ENCODE data around the gene NENF.
A peak's percentile ranks its signal among the peaks of the same experiment; 100 is the strongest.
"Not testable (repeated sequence)": the region's sequence is repeated elsewhere in the genome, so short reads cannot be mapped to it uniquely, and the experiment has no call there.

Gene NENF

DNA sequence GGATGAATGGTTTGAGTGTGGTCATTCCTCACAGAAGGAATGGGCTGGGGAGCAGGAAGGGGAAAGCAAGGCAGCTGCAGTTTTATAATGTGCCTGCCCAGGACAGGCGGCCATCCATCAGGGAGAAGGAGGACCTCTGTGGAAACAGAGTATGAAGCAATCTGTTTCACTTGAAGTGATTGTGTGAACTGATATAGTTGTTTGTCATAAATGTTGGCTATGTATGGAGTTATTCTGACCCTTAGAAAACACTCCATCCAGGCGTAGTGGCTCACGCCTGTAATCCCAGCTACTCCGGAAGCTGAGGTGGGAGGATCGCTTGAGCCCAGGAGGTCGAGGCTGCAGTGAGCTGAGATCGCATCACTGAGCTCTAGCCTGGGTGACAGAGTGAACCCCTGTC is 46.5 kb downstream of the NENF start:
- FAIRE-seq, result no peak
- no peak for DNase-seq (ENCODE audit: low spot score)

DNA sequence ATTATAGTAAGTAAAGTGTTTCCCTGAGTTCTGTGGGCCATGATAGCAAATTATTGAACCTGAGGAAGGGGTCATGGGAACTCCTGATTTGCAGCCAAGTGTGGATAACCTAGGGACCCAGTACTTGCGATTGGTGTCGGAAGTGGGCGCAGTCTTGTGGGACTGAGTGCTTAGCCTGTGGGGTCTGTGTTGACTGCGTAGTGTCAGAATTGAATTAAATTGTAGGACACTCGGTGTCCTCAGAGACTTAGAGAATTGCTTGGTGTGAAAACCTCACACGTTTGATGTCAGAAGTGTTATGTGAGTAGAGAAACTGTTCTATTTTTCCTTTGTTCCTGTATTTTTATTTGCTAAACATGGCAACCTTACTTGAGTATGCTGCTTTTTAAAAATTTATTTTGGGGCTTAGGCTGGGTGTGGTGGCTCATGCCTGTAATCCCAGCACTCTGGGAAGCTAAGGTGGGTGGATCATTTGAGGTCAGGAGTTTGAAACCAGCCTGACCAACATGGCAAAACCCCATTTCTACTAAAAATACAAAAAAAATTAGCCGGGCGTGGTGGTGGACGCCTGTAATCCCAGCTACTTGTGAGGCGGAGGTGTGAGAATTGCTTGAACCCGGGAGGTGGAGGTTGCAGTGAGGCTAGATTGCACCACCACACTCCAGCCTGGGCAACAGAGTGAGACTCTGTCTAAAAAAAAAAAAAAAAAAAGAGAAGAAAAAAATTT is 48.2 kb downstream of the NENF start:
- FAIRE-seq, result not testable (repeated sequence)

DNA sequence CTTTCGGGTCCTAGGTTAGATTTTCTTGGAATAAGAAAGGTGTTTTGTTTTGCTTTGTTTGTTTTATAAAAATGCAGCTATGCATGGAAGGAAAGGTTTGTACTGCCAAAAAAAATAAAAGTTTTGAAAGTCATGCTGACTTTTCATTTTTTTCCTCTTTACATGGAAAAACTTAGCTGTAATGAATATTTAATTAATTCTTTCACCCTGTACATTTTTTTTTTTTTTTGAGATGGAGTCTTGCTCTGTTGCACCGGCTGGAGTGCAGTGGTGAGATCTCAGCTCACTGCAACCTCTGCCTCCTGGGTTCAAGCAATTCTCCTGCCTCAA is 48.7 kb downstream of the NENF start:
- FAIRE-seq (no peak), DNase-seq (ENCODE audit: low spot score) (no peak)

More for the DNA sequence above, 48.2 kb downstream of the NENF start:
- not testable (repeated sequence) for DNase-seq (ENCODE audit: low spot score)

DNA sequence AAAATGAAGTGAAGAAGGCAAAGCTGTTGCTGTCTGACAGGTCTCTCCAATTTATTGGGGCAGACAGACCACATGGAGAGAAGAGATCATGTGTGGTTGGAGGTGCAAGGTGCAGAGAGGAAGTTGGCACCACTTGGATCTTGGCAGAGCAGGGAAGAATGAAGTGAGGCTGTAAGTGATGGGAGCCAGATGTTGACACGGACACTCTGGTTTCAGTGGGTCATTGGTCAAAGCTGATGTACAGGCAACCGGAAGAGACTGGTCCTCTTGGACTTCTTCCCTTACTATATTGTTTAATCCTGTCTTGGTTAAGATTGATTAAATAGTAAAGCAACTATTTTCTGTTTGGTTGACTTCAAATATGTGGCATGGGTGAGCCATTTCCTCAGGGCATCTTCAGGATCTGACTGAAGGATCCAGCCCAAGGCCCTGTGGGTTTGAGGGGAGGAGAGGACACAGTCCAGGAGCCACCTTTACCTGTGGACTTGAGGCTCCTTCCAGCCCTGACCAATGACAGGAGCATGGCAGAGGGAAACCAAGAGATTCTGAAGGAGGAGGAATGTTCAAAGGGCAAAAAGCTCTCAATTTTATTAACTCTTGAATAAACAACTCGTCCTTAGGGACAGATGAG is 49.4 kb downstream of the NENF start:
- FAIRE-seq (no peak), DNase-seq (ENCODE audit: low spot score) (peak; percentile 8)

DNA sequence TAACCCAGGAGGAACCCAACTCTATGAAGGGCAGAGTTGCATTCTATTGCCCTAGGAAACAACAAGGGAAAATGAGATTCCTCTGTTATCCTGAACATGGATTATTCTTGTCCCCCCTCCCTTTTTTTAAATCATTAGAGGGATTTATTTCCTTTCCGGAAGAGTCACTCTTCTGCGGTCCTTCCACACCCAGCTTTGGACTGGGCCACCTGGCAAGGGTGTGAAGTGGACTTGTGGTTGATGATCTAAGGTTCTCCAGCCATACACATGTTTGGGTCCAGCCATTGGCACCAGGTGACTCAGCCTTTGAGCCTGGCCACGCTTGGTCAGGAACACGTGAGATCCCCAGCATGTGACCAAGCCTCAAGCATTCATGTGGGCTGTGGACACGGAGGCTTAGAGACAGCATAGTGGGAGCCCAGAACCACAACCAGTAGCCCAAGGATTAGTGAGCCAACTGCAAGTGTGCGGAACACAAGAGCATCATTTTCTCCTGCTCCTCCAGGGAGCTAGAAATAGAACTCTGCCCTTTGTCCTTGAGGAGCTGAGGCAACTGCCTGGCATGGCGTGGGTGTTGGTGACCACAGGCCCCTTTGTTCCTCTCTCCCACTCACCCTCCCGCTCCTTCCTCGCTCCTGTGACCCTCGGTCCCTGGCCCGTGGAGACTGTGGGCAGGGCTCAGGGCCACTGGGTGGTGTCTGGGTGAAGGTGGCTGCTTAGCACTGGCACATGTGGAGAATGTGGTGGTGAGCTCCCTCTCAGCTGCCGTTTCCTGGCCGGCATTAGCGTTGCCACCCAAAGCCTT is 50.1 kb downstream of the NENF start:
- DNase-seq (ENCODE audit: low spot score) (peak; percentile 99), FAIRE-seq (peak; percentile 97)

DNA sequence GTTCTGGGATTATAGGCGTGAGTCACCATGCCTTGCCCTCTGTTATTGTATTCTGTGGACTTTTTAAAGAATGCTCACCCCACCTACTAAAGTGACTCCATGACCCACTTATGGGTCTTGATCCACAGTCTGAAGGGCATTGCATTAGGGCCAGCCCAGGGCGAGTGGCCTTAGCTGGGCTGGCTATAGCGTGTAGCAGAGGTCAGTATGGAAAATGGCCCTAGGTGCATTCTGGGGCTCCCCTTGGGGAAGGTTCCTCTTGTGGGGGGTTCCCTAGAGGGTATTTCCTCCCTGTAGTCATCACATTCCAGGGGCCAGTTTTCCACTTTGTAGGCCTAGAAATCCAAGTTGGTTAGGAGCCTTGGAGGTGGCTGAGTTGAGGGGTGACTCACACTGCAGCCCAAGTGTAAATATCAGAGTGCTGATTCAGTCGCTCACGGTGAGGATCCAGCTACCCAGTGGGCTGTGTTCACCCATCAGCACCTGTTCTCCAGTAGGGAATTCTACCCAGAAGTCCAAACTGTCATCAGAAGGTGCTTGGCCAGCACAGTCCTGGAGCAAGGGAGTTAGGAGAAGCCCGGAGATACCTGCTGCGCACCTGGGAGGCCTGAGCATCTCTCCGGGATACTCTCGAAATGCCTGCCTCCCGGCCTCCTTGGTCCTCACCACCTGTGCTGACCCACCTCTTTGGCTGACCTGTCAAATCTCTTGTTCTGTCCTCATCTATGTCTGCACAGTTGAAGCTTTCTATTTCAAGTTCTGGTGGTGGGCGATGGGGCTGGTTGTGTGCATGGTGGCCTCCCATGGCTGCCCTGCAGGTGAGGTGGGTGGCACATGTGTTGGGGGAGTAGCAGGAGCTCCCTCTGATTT is 52.2 kb downstream of the NENF start:
- peak; percentile 89 for FAIRE-seq
- DNase-seq (ENCODE audit: low spot score), result peak; percentile 95

DNA sequence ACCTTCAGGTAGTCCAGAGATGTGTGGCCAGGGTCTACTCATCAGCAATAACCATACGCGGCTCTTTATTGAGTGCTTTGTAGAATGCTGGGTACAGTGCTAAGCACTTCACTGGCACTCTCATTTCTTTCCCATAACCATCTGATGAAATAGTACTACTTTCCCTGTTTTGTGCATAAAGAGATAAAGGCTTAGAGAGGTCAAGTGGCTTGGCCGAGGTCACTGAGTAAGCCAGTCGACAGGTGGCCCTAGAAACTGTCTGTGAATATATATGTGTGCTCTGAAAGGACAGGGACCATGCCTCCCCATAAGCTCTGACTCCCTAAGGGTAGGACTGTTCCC is 52.8 kb downstream of the NENF start:
- DNase-seq (ENCODE audit: low spot score) (no peak), FAIRE-seq (no peak)

DNA sequence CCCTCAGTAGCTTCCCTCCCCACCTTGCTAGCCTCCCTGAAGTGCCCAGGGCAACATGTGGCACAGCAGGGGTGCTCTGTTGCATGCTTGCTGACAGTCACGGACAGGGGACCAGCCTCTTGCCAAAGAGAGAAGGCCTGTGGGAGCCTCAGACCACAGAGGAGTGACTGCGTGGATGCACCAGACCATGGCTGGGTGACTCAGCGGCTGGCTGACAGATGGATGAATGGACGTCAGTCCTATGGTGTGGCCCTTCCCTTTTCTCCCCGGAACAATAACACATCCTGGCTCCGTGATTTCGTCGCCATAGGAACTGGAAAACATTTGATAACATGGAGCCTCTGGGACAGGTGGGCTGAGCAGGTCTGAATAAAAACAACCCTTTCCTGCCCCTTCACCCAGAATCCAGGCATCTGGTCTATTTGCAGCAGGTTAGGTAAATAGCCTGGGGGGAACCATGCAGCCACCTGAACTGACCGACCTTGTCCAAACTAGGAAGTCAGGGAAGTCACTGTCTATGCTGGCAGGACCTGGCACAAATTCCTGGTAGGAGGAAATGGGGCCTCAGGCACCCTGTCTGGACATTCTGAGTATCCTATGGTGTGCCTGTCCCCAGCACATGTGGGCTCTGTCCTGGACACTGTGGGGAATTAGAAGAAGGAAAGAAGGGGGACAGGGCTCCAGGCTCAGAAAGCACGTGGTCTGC is 53.3 kb downstream of the NENF start:
- DNase-seq (ENCODE audit: low spot score) (peak; percentile 100), FAIRE-seq (peak; percentile 96)

DNA sequence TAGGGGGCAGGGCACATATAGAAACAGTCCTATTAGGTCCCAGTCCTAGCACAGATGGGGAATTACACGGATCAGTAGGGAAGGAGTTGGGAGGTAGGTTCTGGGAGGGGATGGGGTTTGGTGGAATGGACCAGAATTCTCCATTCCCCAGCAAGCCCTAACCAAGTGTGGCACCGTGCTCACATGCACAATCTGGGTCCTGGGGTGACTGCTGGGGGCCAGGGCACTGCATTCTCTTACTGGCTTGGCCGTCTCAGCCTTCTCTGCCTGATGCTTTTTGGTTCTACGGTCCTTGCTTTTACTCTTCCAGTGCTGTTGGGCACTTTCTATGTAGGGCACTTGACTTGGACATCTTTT is 53.9 kb downstream of the NENF start:
- FAIRE-seq (no peak), DNase-seq (ENCODE audit: low spot score) (no peak)

DNA sequence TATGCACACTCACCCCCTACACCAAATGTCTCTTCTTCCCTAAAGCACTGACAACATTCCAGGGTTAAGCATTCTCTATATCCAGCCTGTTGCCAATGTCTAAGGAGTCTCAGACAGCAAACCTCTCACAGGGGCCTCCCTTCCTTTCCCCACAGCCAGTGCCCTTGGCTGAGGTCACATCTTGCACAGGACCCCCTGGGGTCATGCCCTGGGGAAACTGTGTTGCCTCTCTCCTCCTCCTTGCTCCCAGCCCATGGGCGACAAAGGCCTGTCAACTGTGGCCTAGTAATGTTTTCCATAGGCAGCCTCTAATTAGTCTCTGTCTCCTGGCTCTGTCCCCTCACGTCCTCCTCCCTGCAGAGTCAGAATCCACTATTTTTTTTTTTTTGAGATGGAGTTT is 54.6 kb downstream of the NENF start:
- FAIRE-seq (no peak), DNase-seq (ENCODE audit: low spot score) (no peak)

DNA sequence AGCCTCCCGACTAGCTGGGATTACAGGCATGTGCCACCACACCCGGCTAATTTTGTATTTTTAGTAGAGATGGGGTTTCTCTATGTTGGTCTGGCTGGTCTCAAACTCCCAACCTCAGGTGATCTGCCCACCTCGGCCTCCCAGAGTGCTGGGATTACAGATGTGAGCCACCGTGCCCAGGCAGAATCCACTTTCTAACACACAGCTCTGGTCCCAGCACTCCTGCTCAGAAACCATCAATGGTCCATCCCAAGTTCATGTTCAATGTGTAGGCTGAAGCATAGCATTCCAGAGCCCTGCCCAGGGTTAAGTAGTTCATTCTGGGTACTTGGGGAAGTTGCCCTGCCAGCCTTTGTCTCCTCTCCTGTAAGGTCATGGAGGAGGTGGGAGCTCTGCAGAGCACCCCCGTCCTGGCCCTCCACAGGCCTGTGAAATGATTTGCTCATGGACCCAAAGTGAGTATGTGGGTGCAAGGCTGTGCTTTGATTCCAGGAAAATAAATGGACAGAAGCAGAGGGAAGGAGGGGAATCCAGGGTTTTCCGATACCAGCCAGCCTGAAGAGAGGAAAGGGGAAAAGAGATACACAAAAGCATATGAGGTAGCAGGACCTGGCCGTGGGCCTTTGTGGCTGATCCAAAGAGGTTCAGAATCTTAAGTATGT is 55.2 kb downstream of the NENF start:
- DNase-seq (ENCODE audit: low spot score) (no peak), FAIRE-seq (no peak)

DNA sequence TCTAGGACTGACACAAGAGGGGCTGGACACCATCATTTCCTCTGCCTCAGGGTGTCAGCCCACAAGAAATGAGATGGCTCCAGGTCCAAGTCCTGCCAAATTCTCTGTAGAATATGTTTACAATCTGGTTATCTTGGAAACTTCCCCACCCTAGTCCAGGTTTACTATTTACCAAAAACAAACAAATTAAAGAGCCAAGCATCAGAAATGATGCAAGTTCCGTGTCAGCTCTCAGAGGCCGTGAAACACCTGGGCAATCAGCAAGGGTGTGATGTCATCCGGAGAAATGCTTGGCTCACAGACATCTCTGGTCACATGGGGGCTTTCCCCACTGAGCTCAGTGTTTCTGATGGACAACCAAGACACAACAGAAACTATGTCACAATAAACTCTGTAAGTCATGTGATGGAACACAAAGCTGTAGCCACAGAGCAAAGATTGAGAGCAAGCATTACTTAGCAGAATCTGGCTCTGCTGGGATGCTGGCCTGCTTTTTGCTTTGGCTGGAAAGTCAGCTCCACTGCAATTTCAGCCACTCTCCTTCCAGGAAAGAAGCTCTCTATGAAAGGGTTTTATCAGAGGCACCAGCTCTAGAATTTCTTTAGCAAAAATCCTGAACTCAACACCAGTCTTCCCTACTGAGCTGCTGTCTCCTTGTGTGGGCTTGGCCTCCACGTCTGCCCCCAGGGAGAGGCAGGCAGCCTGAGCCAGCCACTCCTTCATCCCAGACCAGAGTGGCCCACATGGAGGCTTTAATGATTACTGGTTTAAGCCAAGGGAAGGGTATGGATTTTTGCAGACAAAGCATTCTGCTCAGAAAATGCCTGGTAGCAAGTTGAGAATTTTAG is 55.9 kb downstream of the NENF start:
- FAIRE-seq, result no peak

DNA sequence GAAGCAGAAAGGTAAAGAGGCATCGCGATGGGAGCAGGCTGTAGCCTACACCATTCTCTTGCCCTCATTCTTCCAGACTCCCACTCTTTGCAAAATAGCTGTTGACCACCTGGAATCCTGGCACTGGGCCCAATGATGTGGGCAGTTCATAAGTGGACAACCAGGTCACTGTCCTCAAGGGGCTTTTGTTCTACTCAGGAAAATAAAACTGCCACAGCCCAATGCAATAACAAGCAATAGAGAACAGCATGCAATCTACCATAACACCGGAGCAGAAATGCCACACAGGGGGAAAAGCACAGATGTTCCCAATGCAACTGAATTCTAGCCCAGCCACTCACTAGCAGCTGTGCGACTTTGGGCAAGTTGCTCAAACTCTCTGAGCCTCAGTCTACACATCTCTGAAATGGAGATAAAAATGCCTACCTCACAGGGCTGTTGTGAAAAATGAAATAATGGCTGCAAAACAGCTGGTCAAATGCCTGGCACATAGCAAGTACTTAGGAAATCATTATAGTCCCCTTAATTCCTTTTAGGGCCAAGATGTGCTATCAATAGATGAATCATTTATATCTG is 56.7 kb downstream of the NENF start:
- DNase-seq (ENCODE audit: low spot score) (no peak), FAIRE-seq (no peak)

More for the DNA sequence above, 55.9 kb downstream of the NENF start:
- peak; percentile 80 for DNase-seq (ENCODE audit: low spot score)

DNA sequence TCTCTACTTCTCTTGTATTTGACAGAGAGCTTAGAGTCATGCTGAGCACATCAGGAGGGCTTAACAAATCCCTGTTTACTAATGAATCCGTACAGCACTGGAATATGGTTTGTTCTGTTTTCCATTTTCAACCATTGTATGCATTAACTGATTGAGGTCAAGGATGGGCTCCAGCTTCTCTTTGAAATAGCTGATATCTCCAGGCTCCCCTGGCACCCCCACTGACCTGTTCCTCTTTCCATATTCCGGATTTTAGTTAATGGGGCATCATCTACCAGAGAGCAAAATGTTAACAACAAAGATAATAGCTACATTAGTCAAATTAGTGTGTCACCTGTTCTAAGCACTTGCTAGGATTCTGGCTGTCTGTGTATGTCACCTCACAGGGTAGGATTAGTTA is 57.6 kb downstream of the NENF start:
- FAIRE-seq (no peak), DNase-seq (ENCODE audit: low spot score) (no peak)

DNA sequence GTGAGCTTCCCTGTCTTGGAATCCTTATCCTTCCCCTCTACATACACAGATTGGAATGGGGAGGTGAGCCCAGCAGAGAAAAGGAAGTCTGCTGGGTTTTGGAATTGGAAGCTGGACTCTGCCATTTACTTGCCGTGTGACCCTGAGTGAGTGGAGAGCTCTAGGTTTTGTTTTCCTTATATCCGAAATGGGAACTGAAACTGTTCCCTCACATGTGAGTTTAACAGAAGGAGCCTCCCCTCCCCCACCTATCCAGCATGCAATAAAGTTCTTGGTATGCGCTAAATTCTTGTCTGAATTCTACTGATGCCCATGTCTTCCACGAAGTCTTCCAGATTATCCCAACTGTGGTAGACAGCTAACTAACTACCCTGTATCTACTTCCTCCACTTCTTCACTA is 58.7 kb downstream of the NENF start:
- DNase-seq (ENCODE audit: low spot score) (no peak), FAIRE-seq (no peak)
